OCI-LY3 (cell line): Measurements from ENCODE around the gene RHBDF2.

Experiments
- CTCF ChIP-seq: fragments of 200-600, 300-600 bp; sonication (generic); IDR thresholded peaks from 2 replicates; pipeline ENCODE4 v1.5.1; 2014; ENCODE audit warnings: antibody characterized with exemption, low read length, low read depth
- EZH2phosphoT487 ChIP-seq: fragments of 200-600 bp; shearing (Covaris generic); IDR thresholded peaks from 2 replicates; pipeline ENCODE4 v1.6.1; 2018; ENCODE audit warnings: antibody characterized with exemption, mixed run types, low read depth

- no peak for TF ChIP-seq CTCF
- TF ChIP-seq EZH2phosphoT487, result no peak
Observed at GRCh38 chr17:76479515-76480060, 21.6 kb downstream of the RHBDF2 start.
